ENCODE results near the gene CC2D2B.

GRCh38 chr10:96082153-96082552 is 174.4 kb downstream of the CC2D2B start:
- no peak for TF ChIP-seq SMARCC2 (IDR thresholded peaks at IDR 0.05)
- no peak for TF ChIP-seq ZC3H4 (CRISPR knock-in tag; IDR thresholded peaks at IDR 0.05; ENCODE audit: borderline replicate concordance)
- no peak for TF ChIP-seq PREB (CRISPR knock-in tag; IDR thresholded peaks at IDR 0.05)
- no peak for TF ChIP-seq REST (IDR thresholded peaks at IDR 0.05; ENCODE audit: borderline replicate concordance in 1 of 2, low read depth in 1 of 2, low read length in 2 of 2)
